Esophagus squamous epithelium (tissue), 4 donors: ENCODE measurements around the gene CARD8.

ENCODE experiments used
- CTCF ChIP-seq, 6 experiments: fragments of 450-650 bp in 4 of 6; fragments of 200-600 bp in 2 of 6; sonication (generic) in 2 of 6; IDR thresholded peaks; one replicate each; pipeline ENCODE4 v1.5.1; 2016 to 2019; ENCODE audit warnings: antibody characterized with exemption in 6 of 6, mild to moderate bottlenecking in 4 of 6, moderate library complexity in 4 of 6
- POLR2A ChIP-seq, 4 donors: fragments of 450-650 bp; IDR thresholded peaks; one replicate each; pipeline ENCODE4 v1.6.1; 2017; ENCODE audit warnings: antibody characterized with exemption in 4 of 4, mild to moderate bottlenecking in 4 of 4, moderate library complexity in 3 of 4

DNA sequence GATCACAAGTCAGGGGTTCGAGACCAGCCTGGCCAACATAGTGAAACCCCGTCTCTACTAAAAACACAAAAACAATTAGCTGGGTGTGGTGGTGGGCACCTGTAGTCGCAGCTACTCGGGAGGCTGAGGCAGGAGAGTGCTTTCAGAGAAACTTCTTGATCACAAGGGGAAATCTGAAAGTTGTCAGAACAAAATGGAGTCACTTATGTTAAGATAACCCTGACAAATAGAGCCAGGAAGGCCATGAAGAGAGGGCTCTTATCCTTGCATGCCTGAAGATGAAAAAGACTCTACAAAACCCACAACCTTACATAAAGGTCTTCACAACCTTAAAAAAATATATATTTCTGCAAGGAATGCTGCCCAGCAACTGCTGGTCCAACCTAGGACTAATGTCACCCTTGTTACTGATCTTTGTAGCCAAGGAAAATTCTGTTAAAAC, 1.2 kb downstream of the CARD8 start:
- no peak for TF ChIP-seq CTCF (IDR thresholded peaks at IDR 0.05)
- TF ChIP-seq POLR2A (IDR thresholded peaks at IDR 0.05), result no peak
